CD14-positive monocyte (primary cell): Measurements from ENCODE around the gene NCAM1. TPM values are rescaled to one million over a fixed set of nuclear protein-coding genes. Genes with fewer than 3 reads are reported as not detected.

Experiments used
- DNase-seq, 3 donors: peaks; one replicate each; pipeline ENCODE4 v3.0.0-alpha.2; 2011 to 2022
- H2AFZ ChIP-seq: 2 replicates; pipeline ENCODE4 v1.6.0; 2012; ENCODE audit warnings: mild to moderate bottlenecking, low read depth, low read length, inconsistent platforms; ENCODE audit not compliant: insufficient read depth, poor library complexity, severe bottlenecking
- H3K27ac ChIP-seq, 2 donors: 1 replicate in 1 of 2; 2 replicates in 1 of 2; pipeline ENCODE4 v1.5.1; 2012 to 2013; ENCODE audit warnings: low read length in 2 of 2, control low read depth in 1 of 2, inconsistent platforms in 1 of 2, low read depth in 1 of 2, mild to moderate bottlenecking in 1 of 2
- H3K27me3 ChIP-seq, 2 donors: one replicate each; pipeline versions ENCODE4 v1.6.0 to v1.6.1; 2011 to 2013; ENCODE audit warnings: low read length in 2 of 2; ENCODE audit not compliant: control insufficient read depth in 2 of 2, insufficient read depth in 2 of 2
- H3K36me3 ChIP-seq, 2 donors: replicated peaks in 1 of 2; 1 replicate in 1 of 2; 2 replicates in 1 of 2; pipeline versions ENCODE4 v1.5.1 to v1.6.1; 2012 to 2013; ENCODE audit warnings: low read length in 2 of 2, control low read depth in 1 of 2, inconsistent platforms in 1 of 2, mild to moderate bottlenecking in 1 of 2; ENCODE audit not compliant: insufficient read depth in 2 of 2, control insufficient read depth in 1 of 2
- H3K4me1 ChIP-seq, 2 donors: 1 replicate in 1 of 2; 2 replicates in 1 of 2; pipeline versions ENCODE4 v1.5.1 to v1.6.1; 2012 to 2013; ENCODE audit warnings: low read length in 2 of 2, control low read depth in 1 of 2, inconsistent platforms in 1 of 2, mild to moderate bottlenecking in 1 of 2, moderate library complexity in 1 of 2; ENCODE audit not compliant: insufficient read depth in 2 of 2, control insufficient read depth in 1 of 2
- H3K4me2 ChIP-seq: replicated peaks from 2 replicates; pipeline ENCODE3; 2012; ENCODE audit warnings: low read length, moderate library complexity, mild to moderate bottlenecking; ENCODE audit not compliant: poor library complexity, severe bottlenecking; ENCODE audit errors: extremely low read depth
- H3K4me3 ChIP-seq, 3 experiments: fragments of 200-600 bp in 1 of 3; sonication (generic) in 1 of 3; replicated peaks in 1 of 3; 1 replicate in 2 of 3; 2 replicates in 1 of 3; pipeline ENCODE4 v1.5.1; 2011 to 2013; ENCODE audit warnings: low read length in 3 of 3, mild to moderate bottlenecking in 3 of 3, control low read depth in 2 of 3, low read depth in 2 of 3, inconsistent platforms in 1 of 3, moderate library complexity in 1 of 3
- H3K79me2 ChIP-seq: 2 replicates; pipeline ENCODE4 v1.6.0; 2012; ENCODE audit warnings: mild to moderate bottlenecking, control low read depth, inconsistent platforms, low read length, moderate library complexity; ENCODE audit not compliant: insufficient read depth
- H3K9ac ChIP-seq: 2 replicates; pipeline ENCODE4 v1.6.0; 2017; ENCODE audit warnings: low read length, mild to moderate bottlenecking; ENCODE audit not compliant: insufficient read depth, poor library complexity, severe bottlenecking
- H3K9me3 ChIP-seq, 2 donors: replicated peaks in 1 of 2; 1 replicate in 1 of 2; 2 replicates in 1 of 2; pipeline versions ENCODE4 v1.5.1 to v1.6.1; 2012 to 2013; ENCODE audit warnings: low read length in 2 of 2, control low read depth in 1 of 2; ENCODE audit not compliant: control insufficient read depth in 1 of 2, insufficient read depth in 1 of 2
- H4K20me1 ChIP-seq: 2 replicates; pipeline ENCODE4 v1.6.0; 2012; ENCODE audit warnings: mild to moderate bottlenecking, low read length, control low read depth, moderate library complexity; ENCODE audit not compliant: insufficient read depth
- H3K27ac Mint-ChIP-seq, 7 donors: one replicate each; pipeline ENCODE4 v1.8.0; 2020; ENCODE audit warnings: mild to moderate bottlenecking in 7 of 7, mixed read lengths in 7 of 7, moderate library complexity in 6 of 7, inconsistent platforms in 2 of 7
- H3K27me3 Mint-ChIP-seq, 3 donors: one replicate each; pipeline ENCODE4 v1.8.0; 2021 to 2022; ENCODE audit warnings: low read depth in 3 of 3, mild to moderate bottlenecking in 3 of 3, mixed read lengths in 3 of 3, moderate library complexity in 3 of 3, inconsistent platforms in 1 of 3
- H3K36me3 Mint-ChIP-seq, 2 donors: one replicate each; pipeline ENCODE4 v1.8.0; 2020; ENCODE audit warnings: mixed read lengths in 2 of 2, inconsistent platforms in 1 of 2, mild to moderate bottlenecking in 1 of 2
- H3K4me1 Mint-ChIP-seq: one replicate; pipeline ENCODE4 v1.8.0; 2020; ENCODE audit warnings: mild to moderate bottlenecking, mixed read lengths
- H3K4me3 Mint-ChIP-seq, 2 donors: one replicate each; pipeline ENCODE4 v1.8.0; 2020; ENCODE audit warnings: mild to moderate bottlenecking in 2 of 2, mixed read lengths in 2 of 2, moderate library complexity in 1 of 2
- H3K9me3 Mint-ChIP-seq, 7 donors: one replicate each; pipeline ENCODE4 v1.8.0; 2020 to 2022; ENCODE audit warnings: mixed read lengths in 7 of 7, mild to moderate bottlenecking in 6 of 7, moderate library complexity in 6 of 7, inconsistent platforms in 2 of 7
- CTCF ChIP-seq: fragments of 200-600 bp; IDR thresholded peaks from one replicate; pipeline ENCODE4 v1.8.0; 2022; ENCODE audit warnings: antibody characterized with exemption, mild to moderate bottlenecking
- WGBS: methylation state at CpG from one replicate; pipeline ENCODE4 v1.1.5; 2013; ENCODE audit warnings: missing lambda C conversion rate; ENCODE audit not compliant: insufficient coverage; 5-methylcytosine and 5-hydroxymethylcytosine counted together
- intact Hi-C, 2 donors: fragments of 100-400 bp; cut with micrococcal nuclease; formaldehyde crosslinking; loops; one replicate each; pipeline versions ENCODE4 v1.15.0 to v1.15.1; 2023
- polyA plus RNA-seq, 3 donors: library from polyadenylated mRNA; depleted of rRNA in 1 of 3; unstranded in 2 of 3; stranded (reverse) in 1 of 3; fragments of 300-500 nt in 2 of 3; fragments of >200 nt in 1 of 3; fragmentation: Illumina TruSeq in 2 of 3; gene quantifications; 1 replicate in 2 of 3; 2 replicates in 1 of 3; pipeline ENCODE4 v1.2.3, GENCODE V29; 2012 to 2021

Gene NCAM1
- polyA plus RNA-seq, 3 donors: 0.65 to 0.69 TPM; not detected in 1

- Histone ChIP-seq H3K4me1 (no peaks in the 10 kb centered on the region), H3K27ac (no peak overlapping the region), H3K9ac (no peak overlapping the region), H3K79me2 (no peaks in the 10 kb centered on the region), H2AFZ (no peak overlapping the region), H4K20me1 (no peaks in the 10 kb centered on the region), H3K9me3 (peaks cover 7% of the 10 kb centered on the region in 2 donors), H3K4me3 (no peak overlapping the region), H3K4me2 (no peak overlapping the region), H3K36me3 (no peaks in the 10 kb centered on the region), H3K27me3 (peaks cover 6 to 8% of the 10 kb centered on the region in 2 donors)
- Mint-ChIP-seq H3K9me3 (peaks cover 5 to 16% (median 11%) of the 10 kb centered on the region in 7 donors), H3K4me3 (no peak overlapping the region), H3K36me3 (no peaks in the 10 kb centered on the region), H3K27ac (no peak overlapping the region), H3K27me3 (peaks cover 0 to 23% (median 2%) of the 10 kb centered on the region in 3 donors), H3K4me1 (no peaks in the 10 kb centered on the region)
- DNase-seq: no peak
- TF ChIP-seq CTCF: no peak
- intact Hi-C loops: no loop called here
These were observed 32.6 kb downstream of the NCAM1 start for GRCh38 chr11:112993808-112994207.

GRCh38 chr11:112995423-112996090 lies 34.3 kb downstream of the NCAM1 start:
- H2AFZ ChIP-seq: no peak overlapping the region
- H3K4me2 ChIP-seq: no peak overlapping the region
- TF ChIP-seq CTCF: no peak
- H3K9ac ChIP-seq: no peak overlapping the region
- no peak overlapping the region for H3K4me3 Mint-ChIP-seq
- H3K79me2 ChIP-seq: no peaks in the 10 kb centered on the region
- no peak overlapping the region for H3K4me3 ChIP-seq
- no CpG with 5 or more reads among the region's 2 CpGs for WGBS
- no peaks in the 10 kb centered on the region for H4K20me1 ChIP-seq
- H3K27me3 Mint-ChIP-seq: peaks cover 1 to 20% (median 4%) of the 10 kb centered on the region in 3 donors
- no peaks in the 10 kb centered on the region for H3K36me3 ChIP-seq
- intact Hi-C loops: no loop called here
- no peaks in the 10 kb centered on the region for H3K4me1 Mint-ChIP-seq
- peaks cover 6 to 8% of the 10 kb centered on the region in 2 donors for H3K27me3 ChIP-seq
- H3K36me3 Mint-ChIP-seq: no peaks in the 10 kb centered on the region
- H3K9me3 Mint-ChIP-seq: peaks cover 0 to 4% (median 2%) of the 10 kb centered on the region in 7 donors
- no peak for DNase-seq
- no peaks in the 10 kb centered on the region for H3K4me1 ChIP-seq
- no peak overlapping the region for H3K27ac Mint-ChIP-seq
- H3K27ac ChIP-seq: no peak overlapping the region
- H3K9me3 ChIP-seq: no peaks in the 10 kb centered on the region
